Mesodermal cell (in vitro differentiated cells): ENCODE data around the gene PLAAT4.

ENCODE experiments used
- H3K27ac ChIP-seq: 2 replicates; pipeline ENCODE4 v1.7.0; 2013; ENCODE audit warnings: mild to moderate bottlenecking, low read depth, low read length, moderate library complexity; ENCODE audit not compliant: severe bottlenecking
- H3K36me3 ChIP-seq: 2 replicates; pipeline ENCODE4 v1.7.1; 2013; ENCODE audit warnings: mild to moderate bottlenecking, low read length, moderate library complexity; ENCODE audit not compliant: control insufficient read depth, insufficient read depth
- H3K4me1 ChIP-seq: one replicate; pipeline ENCODE4 v1.7.1; 2013; ENCODE audit warnings: mild to moderate bottlenecking, low read length; ENCODE audit not compliant: insufficient read depth, control insufficient read depth, poor library complexity, severe bottlenecking
- H3K4me3 ChIP-seq: 2 replicates; pipeline ENCODE4 v1.7.0; 2013; ENCODE audit warnings: low read length, control low read depth, mild to moderate bottlenecking; ENCODE audit not compliant: insufficient read depth, poor library complexity, severe bottlenecking; ENCODE audit errors: extremely low read depth
- H3K9me3 ChIP-seq: 2 replicates; pipeline ENCODE4 v1.7.1; 2013; ENCODE audit warnings: mild to moderate bottlenecking, low read length, moderate library complexity; ENCODE audit not compliant: control insufficient read depth
- WGBS, 2 experiments: methylation state at CpG; one replicate each; pipeline ENCODE4 v1.1.5; 2013; ENCODE audit warnings: missing lambda C conversion rate in 2 of 2; ENCODE audit not compliant: insufficient coverage in 2 of 2; 5-methylcytosine and 5-hydroxymethylcytosine counted together

Gene PLAAT4

DNA sequence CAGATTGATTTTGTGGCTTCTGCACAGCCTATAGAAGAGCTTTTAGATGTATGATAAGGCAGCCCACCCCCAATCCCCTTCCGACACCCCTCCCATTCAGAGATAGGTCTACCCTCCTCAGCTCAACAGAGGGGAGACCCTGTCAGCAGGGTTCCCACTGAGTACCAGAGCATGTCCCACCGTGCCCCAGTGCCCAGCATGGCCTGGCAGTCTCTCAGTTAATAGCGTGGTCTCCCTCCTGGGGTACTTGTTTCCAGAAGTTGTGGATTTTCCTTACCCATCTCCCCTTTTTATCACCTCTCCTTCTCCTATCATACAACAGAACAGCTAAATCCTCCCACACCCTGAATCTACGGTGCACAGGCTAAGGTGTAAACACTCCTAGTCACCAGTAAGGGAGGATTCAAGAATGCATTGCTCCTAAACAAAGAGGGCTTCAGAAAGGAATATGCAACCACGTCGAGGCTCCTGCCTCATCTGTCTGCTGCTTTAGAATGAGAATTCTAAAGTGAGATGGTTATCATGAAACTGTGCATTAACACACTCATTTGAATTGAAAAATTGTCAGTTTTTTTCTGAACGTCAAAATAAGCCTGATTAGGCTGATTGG is 19.9 kb downstream of the PLAAT4 start:
- Histone ChIP-seq H3K9me3 (no peaks in the 10 kb centered on the region), H3K36me3 (no peaks in the 10 kb centered on the region), H3K4me3 (no peak overlapping the region), H3K27ac (no peak overlapping the region), H3K4me1 (peaks cover 11% of the 10 kb centered on the region)
- 78 to 95% methylated on average over 3 to 6 of the region's 7 CpGs for WGBS, 2 experiments

DNA sequence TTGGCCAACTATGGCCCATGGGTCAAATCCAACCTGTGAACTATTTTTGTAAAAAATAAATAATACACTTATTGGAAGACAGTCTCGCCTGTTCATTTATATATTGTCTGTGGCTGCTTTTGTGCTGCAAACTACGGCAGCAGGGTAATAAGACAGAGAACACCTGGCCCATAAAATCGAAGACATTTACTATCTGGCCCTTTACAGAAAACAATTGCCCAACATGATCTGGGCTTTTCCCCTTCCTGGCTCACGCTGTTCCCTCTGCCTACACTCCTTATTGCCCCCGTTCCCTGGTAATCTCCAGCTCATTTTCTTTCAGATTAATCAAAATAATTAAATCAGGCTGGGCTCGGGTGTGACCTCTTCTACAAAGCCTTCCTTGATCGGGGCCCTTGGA is 21.0 kb downstream of the PLAAT4 start:
- Histone ChIP-seq H3K4me3 (no peak overlapping the region), H3K4me1 (peaks cover 11% of the 10 kb centered on the region), H3K36me3 (no peaks in the 10 kb centered on the region), H3K27ac (no peak overlapping the region), H3K9me3 (no peaks in the 10 kb centered on the region)
- WGBS, 2 experiments: 87 to 91% methylated on average over 5 to 6 of the region's 7 CpGs

DNA sequence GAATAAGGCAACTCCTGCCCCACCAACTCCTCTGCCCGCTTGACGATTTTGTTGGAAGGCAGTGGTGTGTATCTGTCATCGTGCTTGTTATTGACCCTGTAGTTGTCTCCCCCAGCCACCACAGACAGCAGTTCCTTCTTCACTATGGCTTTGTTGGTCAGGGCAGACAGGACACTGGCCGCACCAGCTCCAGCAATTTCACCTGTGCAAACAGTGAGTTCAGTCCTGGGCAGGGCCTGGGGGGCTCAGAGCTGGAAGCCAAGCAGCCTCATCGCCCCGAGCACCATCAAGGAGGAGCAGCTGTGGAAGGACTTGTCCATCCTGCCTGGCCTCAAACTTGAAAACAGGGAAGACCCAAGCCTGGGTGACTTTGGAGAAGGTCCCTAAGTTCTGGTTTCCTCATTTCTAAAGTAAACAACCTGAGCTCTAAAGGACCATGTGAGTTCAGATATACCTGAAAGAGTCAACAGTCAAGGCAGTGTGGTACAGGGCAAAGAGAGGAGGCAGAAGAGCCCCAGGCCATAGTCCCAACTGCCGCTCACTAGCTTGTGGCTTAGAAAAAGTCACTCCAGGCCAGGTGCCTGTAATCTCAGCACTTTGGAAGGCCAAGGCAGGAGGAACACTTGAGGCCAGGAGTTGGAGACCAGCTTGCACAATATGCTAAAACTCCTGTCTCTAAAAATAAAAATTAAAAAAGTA is 22.0 kb downstream of the PLAAT4 start:
- Histone ChIP-seq H3K36me3 (no peaks in the 10 kb centered on the region), H3K4me1 (peaks cover 10% of the 10 kb centered on the region), H3K4me3 (no peak overlapping the region), H3K27ac (no peak overlapping the region), H3K9me3 (no peaks in the 10 kb centered on the region)
- 95 to 97% methylated on average over 5 to 6 of the region's 7 CpGs for WGBS, 2 experiments

DNA sequence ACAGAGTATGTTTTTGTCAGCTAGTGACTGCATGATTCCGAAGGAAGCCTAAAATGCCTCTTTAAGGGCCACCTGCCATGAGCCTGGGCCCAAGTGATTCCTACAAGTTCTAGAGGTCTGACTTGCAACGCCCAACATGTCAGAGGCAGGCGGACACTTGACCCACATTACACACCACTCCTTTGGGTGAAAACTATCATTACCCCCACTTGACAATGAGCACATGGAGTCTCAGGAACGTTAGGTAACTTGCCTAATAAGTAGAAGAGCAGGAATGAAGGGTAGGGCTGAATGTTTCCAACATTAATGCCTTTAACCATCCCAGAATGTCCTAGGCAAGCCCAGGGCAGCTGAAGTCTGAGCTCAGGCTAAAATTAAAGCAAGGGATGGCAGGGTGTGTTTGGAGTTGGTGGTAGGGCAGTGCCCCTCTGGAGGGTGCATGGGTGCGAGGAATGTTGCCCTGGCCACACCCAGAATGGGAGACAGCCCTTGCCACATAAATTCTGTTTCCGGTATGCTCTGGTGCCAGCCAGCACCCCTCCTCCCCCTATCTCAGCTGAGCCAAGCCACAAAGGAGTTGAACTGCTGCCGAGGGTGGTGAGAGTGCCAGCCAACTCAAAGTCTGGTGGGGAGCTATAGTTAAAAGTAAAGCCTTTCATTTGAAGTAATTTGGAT is 24.0 kb downstream of the PLAAT4 start:
- Histone ChIP-seq H3K9me3 (no peaks in the 10 kb centered on the region), H3K4me1 (no peaks in the 10 kb centered on the region)
- 78 to 82% methylated on average over 3 to 4 of the region's 7 CpGs for WGBS, 2 experiments

DNA sequence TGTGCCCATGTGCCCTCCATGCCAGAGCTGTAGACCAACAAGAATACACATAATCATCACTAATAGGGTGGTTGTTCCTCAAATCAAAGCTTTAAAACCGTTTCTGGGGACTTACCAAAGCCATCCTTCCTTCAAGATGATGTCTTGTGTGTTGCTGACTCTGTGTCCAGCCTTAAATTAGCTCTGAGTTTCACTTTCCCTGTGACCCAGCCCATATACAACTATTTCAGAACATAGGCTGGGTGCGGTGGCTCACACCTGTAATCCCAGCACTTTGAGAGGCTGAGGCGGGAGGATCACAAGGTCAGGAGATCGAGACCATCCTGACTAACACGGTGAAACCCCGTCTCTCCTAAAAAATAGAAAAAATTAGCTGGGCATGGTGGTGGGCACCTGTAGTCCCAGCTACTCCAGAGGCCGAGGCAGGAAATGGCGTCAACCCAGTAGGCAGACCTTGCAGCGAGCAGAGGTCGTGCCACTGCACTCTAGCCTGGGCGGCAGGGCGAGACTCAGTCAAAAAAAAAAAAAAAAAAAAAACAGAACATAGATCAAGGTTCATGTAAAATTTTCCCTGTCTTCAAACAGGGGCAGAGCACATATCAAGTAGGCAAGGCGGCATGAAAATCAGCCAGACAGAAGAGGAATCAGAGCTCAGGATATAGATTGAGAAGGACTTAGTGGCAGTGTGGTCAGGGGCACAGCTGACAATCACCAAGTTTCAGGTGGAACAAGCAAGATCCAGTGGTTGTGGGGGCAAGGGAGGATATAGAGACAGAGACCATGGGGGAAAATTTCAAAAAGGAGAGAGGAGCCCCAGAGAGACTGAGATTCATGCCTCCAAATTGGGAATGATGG is 26.8 kb downstream of the PLAAT4 start, which contains the start of gene PLAAT2:
TSS of gene PLAAT2 (minus strand) at position 179 of the 855 bp plus-strand sequence. CDS start at position 124, 55 bp downstream.
- WGBS, 2 experiments: 92 to 99% methylated on average over 4 to 8 of the region's 13 CpGs
- H3K4me1 ChIP-seq: no peaks in the 10 kb centered on the region
- no peak within 1 kb of the TSS for H3K27ac ChIP-seq
- H3K9me3 ChIP-seq: no peaks in the 10 kb centered on the region
- H3K4me3 ChIP-seq: no peak within 1 kb of the TSS
- H3K36me3 ChIP-seq: no peaks in the 10 kb centered on the region

More for the DNA sequence above, 24.0 kb downstream of the PLAAT4 start:
- no peaks in the 10 kb centered on the region for H3K36me3 ChIP-seq
- H3K27ac ChIP-seq: no peak overlapping the region
- no peak overlapping the region for H3K4me3 ChIP-seq

DNA sequence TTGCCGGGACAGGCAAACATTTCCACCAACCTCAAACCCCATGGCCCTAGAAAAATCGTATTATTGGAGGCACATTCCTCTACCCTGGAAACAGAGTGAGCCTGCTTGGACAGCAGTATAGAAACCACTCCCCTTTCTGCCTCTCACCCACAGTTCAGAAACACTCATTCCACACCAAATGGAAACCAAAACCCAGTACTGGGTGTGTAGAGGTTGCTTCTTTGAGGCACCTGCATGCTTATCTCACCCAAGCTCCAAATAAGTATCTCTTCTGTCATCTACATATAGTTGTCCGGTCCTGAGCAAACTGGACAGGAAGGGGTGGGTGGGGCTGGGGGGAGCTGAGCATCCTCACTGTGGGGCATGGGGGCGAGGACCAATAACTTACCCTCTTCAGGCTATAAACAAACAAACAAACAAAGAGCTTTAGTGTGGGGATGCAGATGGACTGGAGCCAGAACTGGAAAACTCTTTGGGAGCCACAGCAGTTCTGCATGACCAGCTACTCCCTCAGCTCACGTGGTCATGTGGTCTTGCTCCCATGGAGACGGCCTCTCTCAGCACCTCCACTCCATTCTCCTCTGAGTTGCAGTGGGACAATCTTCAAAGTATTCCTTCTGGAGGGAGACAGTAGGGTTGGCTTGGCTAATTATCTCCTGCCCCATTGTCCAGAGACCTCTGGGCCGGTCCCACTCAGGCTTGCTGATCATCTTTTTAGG is 27.6 kb downstream of the PLAAT4 start:
- Histone ChIP-seq H3K36me3 (no peaks in the 10 kb centered on the region), H3K4me3 (no peak overlapping the region), H3K9me3 (no peaks in the 10 kb centered on the region), H3K27ac (no peak overlapping the region), H3K4me1 (no peaks in the 10 kb centered on the region)
- WGBS, 2 experiments: 93 to 100% methylated on average over 3 to 5 of the region's 7 CpGs

DNA sequence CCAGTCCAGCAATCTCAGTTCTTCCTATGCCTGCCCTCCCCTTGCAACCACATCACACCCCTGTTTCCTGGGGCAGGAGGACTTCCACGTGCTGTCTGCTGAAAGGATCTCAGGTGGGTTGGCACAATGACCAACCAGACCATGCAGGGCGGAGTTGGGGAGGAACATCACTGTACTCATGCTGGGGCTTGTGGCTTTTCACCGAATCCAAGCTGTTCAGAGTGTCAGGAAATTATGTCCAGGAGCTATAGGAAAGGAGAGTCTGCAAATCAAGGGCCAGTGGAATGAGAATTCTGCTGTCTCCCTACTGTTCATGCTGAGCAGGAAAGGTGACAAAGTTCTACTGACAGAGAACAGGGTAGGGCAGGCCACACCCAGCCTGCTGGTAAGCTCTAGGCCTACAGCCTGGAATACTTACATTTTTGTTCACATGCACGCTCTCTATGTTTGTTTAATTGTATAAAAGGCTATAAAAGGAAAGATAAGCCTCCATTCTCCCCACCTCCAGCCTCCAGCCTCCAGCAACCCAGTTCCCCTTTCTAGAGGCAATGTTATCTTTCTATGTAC is 28.3 kb downstream of the PLAAT4 start:
- Histone ChIP-seq H3K4me3 (no peak overlapping the region), H3K36me3 (no peaks in the 10 kb centered on the region)
- WGBS, 2 experiments: 89 to 94% methylated on average over 2 to 3 of the region's 4 CpGs

DNA sequence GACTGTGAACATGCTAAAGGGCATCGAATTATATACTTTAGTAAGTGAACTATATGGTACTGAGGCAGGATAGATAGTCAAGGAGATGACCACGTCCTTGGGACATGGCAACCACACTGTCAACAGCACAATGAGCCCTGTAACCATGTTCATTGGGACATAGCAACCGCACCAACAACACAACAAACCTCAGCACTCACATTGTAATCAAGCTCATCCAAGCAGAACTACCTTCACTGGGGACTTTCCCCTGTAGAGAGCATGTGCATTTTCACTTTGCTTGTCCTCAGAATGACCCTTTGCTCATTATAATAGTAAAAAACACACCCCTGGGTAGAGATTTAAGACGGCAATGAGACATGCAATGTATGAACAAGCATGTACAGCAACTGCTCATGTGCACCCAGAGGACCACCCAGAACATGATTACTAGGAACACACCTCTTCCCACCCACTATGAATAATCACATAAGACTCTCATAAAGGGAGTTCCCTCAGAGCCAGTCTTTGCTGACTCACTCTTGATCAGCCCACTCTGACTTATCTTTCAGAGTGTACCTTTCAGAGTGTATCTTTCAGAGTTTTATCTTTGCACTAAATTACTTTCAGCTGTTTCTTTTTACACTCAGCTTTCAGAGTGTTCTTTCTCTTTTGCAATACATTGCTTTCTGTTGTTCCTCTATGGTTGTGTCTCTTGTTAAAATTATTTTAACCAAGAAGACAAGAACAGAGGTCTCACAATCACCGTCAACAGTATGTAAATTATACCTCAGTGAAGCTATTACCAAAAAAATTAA is 30.6 kb downstream of the PLAAT4 start:
- Histone ChIP-seq H3K9me3 (no peaks in the 10 kb centered on the region), H3K4me3 (no peak overlapping the region), H3K36me3 (no peaks in the 10 kb centered on the region), H3K27ac (peak overlapping the region; percentile 63), H3K4me1 (no peaks in the 10 kb centered on the region)
- WGBS, 2 experiments: 87 to 92% methylated on average over 4 to 5 of the region's 5 CpGs

More for the DNA sequence above, 28.3 kb downstream of the PLAAT4 start:
- Histone ChIP-seq H3K9me3 (no peaks in the 10 kb centered on the region), H3K4me1 (no peaks in the 10 kb centered on the region), H3K27ac (no peak overlapping the region)

DNA sequence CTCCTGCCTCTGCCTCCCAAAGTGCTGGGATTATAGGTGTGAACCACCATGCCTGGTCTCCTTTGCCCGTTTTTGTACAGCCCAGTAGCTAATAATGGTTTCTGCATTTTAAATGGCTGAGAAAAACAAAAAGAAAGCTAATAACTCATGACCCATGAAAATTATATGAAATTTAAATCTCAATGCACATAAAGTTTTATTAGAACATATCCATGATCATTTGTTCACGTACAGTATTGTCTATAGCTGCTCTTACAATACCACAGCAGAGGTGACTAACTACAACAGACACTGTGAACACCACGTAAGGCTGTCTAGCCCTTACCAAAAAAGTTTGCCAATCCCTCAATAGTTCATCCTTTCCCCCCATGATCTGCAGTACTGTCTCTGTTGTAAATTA is 33.0 kb downstream of the PLAAT4 start:
- Histone ChIP-seq H3K4me3 (no peak overlapping the region), H3K9me3 (no peaks in the 10 kb centered on the region), H3K36me3 (no peaks in the 10 kb centered on the region), H3K27ac (no peak overlapping the region), H3K4me1 (no peaks in the 10 kb centered on the region)
- 80 to 100% methylated on average over 1 of the region's 3 CpGs for WGBS, 2 experiments
